ENCODE results near the gene INPP4A.
"Not testable (repeated sequence)": the region's sequence is repeated elsewhere in the genome, so short reads cannot be mapped to it uniquely, and the experiment has no call there.

INPP4A gene

DNA sequence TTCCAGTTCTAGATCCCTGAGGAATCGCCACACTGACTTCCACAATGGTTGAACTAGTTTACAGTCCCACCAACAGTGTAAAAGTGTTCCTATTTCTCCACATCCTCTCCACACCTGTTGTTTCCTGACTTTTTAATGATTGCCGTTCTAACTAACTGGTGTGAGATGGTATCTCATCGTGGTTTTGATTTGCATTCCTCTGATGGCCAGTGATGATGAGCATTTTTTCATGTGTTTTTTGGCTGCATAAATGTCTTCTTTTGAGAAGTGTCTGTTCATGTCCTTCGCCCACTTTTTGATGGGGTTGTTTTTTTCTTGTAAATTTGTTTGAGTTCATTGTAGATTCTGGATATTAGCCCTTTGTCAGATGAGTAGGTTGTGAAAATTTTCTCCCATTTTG is 150.0 kb downstream of the INPP4A start:
- not testable (repeated sequence) for DNase-seq

DNA sequence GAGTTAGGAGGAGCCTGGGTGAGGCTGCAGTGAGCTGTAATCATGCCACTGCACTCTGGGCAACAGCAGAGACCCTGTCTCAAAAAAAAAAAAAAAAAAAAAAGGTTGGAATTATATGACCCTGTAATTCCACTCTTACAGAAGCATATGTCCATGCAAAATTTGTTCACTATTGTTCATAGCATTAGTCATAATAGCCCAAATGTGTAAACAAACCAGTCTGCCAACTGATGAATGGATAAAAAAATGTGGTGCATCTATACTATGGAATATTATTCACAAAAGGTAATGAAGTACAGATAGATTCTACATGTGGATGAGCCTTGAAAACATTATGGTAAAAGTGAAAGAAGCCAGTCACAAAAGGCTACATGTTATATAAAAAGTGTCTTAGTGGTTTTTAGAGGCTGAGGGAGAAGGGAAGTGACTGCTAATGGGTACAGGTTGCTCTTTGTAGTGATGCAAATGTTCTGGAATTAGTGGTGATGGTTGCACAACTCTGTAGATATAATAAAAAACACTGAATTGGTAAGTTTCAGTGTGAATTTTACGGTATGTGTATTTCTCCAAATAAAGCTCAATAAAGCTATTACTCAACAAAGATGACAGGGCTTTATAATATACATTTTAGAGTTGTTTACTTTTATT is 154.2 kb downstream of the INPP4A start:
- no peak for DNase-seq

DNA sequence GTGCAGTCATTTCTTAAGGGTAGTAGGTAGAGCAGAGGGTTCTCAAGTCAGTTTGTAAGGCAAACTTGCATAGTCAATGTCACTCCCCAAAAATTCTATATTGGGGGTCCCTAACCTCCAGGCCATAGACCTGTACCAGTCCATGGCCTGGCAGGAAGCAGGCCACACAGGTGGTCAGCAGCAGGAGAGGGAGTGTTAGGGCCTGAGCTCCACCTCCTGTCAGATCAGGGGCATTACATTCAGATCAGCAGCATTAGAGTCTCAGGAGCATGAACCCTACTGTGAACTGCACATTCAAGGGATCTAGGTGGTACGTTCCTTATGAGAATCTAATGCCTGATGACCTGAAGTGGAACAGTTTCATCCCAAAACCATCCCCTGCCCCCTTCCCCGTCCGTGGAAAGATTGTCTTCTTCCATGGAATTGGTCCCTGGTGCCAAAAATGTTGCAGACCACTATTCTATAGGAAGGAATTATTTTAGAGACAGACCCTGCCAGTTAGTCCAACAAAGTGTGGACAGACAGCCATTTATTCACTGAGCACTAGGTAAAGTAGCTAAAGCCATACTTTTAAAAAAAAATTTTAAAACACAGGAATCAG is 157.0 kb downstream of the INPP4A start:
- peak; percentile 11 for DNase-seq

DNA sequence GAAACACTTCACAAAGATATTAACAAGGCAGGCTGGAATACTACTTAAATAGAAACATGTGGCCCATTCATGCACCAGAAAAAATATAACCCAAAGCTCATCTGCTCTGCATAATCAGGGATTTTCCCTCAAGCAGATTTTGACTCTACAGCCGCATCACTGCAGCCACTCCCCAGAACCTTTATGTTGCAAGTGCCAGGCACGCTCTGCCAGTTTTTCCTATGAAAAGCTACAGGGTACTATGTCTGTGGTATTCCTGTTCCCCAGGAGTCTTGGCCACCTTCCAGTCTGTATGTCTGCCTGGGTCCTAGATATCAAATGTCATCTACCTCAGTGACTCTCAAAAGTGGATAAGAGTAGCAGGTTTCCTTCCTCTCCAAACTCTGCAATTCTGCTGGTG is 159.9 kb downstream of the INPP4A start:
- DNase-seq = no peak

DNA sequence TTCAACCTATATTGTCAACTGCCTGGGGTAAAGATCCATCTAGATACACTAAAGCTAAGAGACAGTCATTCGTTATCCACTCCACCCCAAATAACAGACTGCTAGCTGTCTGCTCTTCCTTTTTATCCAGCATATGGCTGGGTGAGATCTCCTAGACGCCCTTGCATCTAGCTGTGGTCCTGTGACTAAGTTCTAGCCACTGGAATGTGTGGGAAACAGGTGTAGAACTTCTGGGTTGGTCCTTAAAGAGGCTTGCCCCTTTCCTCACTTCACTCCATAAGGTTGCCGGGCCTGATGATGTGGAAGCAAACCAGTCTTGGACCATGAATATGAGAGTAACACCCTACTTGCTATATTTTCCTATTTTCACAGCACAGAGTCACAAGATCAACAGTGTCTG is 160.4 kb downstream of the INPP4A start:
- no peak for DNase-seq

DNA sequence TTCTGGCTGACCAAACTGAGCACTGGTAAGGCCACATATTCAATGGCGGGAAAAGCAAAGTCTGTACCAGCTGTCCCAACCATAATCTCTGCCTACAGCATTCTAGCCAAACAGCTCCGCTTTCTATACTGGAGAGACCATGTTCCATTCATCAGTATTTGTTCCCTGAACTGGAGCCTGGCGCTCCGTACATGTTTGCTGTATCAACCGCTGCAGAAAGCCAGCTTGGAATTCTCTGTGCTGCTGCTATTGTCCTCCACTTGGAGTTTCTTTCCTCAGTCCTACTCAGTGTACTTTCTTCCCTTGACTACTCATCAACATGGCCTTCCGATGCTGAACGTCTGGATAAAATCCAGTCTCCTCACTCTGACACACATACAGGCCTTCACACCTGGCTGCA is 161.8 kb downstream of the INPP4A start:
- no peak for DNase-seq

DNA sequence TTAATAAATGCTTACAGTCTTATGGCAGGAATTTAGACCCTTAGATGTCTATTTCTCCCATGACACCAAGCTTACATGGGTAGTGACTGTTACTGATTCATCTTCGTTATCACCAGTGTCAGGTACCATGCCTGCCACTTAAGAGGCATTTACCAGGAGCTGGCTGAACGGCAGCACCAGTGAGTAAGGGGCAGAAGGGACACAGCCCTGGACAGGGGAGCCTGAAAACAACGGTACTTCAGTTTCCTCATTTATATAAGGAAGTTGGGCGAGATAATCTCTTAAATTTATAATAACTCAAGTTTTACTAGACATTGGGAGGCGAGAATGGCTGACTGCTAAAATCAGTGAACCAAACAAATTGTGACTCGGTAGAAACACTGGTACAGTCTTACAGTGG is 162.4 kb downstream of the INPP4A start:
- no peak for DNase-seq

DNA sequence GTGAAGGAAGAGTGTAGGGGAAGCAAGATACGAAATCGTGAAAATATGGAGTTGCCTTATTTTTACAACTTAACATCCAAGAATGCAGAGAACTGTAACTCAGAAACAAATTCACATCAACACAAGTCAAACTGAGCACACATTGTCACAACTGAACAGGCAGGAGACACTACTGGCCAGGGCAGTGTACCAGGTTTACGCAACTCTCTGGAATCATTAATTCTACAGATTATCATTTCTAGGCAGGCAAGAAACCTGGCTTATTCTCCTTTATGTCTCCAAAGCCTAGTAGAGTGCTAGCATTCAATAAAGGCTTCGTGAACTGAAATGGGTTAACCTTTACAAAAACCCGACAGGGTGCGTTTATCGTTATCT is 163.1 kb downstream of the INPP4A start:
- no peak for DNase-seq

DNA sequence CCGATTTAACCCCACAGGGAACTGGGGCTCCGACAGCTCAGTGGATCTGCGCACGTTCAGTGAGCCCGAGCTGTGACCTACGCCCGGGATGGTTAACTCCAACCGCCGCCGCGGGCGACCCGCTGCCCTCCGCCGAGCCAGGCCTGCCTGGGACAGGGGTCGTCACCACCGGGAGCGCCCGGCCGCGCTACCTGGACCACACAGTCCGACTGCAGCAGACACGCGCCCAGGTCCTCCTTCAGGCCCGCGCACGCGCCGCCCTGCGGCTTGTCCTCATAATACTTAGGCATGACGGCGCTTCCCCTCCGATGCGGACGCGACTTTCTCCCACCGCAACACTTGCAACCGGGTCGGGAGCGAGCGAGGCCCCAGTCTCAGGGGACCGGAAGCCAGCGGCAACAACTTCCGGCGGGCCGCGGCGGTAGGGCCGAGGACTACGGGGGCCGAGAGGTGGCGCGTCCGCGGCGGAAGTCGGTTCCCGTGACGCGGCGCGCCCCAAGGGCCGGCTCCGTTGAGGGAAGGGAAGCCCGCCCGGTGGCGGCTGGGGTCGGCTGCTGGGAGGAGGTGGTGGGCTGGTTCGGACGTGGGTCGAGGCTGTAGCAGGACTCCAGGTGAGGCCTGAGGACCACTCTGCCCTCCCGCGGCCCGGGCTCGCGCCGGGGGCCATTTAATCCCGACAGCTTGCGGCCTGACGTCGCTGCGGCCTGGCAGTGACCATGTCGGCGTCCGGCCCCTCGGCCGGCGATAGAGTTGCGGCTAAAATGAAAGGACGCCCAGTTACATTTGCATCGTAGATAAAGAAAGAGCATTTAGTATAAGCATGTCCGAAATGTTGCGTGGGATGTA is 163.7 kb downstream of the INPP4A start, which contains the start of the genes COA5 and UNC50:
TSS of gene COA5 (minus strand) at position 397 of the 846 bp plus-strand sequence. CDS start at position 290, 107 bp downstream.
TSS of gene UNC50 (plus strand) at position 474 of the 846 bp plus-strand sequence. CDS start 1,171 bp downstream, outside the sequence.
- peak; percentile 95 for DNase-seq

DNA sequence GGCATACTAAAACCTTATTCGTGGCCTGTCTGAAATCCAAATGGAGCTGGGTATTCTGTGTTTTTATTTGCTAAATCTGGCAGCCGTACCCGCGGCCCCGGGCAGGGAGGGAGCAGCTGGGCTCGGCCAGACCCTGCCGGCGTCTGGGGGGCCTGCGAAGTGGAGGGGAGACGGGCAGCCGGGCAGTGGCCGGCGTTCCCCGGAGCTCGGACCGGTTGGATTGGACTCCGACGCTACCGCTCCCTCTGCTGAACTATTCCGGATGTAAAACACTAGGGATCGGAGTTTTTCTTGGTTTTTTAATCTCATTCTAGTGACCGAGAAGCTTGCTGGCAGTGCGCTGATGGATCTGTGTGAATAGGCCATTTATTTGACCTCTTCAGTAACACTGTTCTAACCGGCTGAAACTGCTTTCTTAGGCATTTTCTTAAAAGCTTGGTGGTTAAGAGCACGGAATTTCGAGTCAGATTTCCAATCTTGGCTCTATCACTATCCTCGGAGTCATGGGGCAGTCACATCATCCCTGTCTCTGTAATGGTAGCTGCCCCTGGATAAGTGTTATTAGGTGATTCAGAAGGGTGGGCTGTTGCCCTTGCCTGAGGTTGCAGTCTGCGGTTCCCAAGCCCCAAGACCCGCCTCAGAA is 164.4 kb downstream of the INPP4A start:
- DNase-seq = peak; percentile 31

DNA sequence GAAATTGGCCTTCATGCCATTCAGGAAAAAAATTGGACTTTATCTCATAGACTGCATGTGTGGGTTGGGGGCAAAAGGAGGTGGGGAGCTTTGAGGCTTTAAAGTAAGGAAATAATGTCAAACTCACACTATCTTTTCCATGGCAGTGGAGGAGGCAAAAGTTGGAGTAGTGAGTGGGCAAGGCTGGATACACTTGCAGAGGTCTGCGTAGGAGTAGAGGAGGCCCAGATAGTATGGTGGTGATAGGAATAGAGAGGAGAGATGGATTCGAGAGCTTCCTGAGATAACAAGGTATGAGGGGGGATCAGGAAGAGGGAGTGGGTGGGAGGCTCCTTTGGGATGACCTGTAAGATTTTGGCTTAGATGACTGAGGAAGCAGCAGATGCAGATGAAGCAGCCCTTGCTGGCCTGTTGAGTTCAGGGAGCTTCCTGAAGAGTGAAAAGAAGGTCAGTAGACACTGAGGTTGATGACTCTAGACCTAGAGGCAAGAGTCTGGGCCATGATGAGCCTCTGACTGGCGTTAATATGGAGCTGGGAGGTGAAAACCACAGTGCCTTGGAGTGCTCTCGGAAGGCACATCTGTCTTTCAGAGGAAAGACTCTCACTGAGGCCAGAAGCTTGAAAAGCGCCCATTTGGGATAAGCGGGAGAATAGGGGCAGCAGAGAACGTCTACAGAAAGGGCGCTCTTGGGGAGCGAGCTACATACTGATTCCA is 169.5 kb downstream of the INPP4A start:
- DNase-seq = no peak

DNA sequence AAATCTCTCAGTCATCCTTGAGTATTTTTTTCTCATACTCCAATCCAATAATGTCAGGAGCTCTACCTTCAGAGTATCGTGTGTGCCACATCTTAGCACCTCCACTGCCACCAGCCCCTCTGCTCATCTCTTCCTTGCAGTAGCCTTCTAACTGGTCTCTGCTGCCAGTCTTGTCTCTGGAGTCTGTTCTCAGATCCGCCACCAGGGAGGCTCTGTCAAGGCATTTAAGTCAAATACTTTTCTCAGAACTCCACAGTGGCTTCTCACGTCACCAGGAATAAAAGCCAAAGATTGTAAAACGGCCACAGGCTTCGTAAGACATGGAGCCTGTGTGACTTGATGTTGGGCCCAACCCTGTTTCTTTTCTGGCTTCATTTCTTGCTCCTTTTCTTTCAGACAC is 170.8 kb downstream of the INPP4A start:
- no peak for DNase-seq

DNA sequence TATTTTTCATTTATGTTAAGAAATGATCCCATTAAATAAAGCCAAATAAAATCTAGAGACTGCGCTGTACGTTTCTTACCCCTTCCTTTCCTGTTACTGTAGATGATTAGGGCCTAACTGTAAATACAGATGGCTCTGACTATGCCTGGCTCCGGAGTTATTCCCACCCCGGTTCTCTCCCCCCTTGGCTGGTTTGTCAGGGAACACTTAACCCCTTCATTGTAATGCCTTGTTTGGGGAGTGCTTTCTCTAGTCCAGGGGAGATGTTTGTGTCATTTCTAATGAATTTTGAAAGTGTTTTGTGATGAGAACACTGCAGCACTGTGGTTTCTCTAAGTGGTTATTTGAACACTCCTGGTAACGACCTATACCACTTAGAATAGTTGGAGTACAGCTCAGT is 172.5 kb downstream of the INPP4A start:
- DNase-seq = no peak

DNA sequence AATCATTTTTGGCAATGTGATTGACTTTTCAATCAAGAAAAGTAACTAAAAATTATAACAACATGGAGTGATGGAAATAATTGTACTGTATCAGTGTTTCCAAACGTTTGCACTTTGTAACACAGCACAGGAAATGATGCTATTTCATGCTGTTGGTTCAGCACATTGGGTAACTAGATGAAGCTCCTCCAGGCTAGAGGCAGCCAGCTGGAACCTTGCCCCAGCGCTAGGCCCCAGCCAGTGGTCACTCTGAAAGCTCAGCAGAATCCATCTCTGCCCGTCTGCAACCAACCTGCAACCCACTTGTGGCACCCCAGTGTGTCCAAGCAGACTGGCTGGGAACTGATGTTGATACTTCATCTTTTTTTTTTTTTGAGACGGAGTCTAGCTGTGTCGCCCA is 179.0 kb downstream of the INPP4A start:
- no peak for DNase-seq

DNA sequence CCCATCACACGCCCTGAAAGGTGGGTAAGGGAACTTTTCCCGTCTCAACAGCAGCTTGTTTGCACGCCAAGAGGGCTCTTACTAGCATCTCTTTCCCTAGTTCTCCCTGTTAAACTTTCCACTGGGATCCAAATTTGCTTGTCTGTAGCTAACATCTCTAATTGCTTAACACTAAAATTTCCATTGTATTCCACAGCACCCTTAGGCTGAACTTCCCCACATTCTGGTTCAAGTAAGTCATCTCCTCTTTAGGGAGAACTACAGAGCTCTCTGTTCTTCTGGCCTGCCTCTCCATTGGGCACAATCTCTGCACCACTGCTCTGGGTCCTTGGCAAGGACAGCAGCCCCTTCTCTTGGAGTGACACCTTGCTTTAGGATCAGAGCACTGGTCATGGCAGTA is 187.7 kb downstream of the INPP4A start:
- no peak for DNase-seq

DNA sequence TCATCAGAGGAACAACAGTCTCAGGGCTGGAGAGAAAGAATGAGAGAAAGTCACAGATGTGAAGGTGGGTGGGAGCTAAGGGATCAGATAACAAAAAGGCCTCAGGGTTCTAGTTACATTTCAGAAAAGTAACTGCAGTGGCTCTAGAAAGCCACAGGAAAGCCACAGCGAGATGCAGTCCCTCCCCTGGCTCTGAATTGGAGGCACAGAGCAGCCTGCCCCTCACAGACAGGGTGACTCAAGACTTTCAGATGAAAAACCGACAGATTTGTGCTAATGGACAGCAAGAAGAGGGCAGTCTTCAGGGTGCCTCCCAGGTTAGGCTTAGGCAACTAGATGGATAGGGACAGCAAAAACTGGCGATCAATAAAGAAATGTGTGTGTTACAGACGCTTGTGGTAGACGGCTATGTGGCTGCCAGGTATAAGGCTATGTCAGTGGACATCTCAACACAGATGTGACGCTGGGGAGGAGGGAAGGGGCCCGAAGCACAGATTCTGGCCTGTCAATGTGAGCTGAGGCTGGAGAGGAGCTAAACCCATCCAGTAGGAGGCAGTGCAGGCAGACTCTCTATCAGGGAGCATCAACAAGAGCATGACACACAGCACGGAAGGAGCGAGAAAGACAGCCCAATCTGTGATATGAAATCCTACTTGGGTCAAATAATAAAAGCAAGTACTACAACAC is 189.9 kb downstream of the INPP4A start:
- no peak for DNase-seq

DNA sequence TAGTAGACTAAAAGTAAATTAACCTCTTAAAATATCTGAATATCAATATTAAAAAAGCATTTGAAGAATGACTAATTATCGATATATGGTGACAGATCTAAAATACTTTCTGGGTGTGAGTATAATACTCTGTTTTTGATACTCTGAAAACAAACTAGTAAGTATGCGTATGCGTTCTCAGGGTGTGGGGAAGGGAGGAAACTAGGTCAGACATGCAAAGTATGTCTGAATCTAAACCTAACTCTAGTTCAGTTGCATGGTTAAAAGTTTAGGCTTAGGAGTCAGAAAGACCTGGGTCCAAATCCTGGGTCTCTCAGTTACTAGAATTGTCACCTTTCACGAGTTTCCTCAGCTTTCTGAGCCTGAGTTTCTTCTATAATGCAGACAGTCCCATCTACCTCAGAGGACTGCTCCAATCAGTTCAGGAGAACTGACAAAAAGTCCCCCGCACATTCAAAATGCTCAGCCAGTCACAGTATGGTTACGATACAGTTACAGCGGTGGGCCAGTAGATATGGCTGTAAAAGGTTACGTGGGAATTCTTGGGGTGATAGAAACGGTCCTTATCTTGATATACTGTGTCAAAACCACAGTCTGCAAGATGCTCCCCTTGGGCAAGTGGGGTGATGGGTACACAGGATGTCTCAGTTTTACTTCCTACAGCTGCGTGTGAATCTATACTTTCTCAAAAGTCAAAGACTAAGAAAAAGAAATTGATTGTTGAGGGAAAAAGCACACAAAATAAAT is 192.9 kb downstream of the INPP4A start:
- DNase-seq = no peak

DNA sequence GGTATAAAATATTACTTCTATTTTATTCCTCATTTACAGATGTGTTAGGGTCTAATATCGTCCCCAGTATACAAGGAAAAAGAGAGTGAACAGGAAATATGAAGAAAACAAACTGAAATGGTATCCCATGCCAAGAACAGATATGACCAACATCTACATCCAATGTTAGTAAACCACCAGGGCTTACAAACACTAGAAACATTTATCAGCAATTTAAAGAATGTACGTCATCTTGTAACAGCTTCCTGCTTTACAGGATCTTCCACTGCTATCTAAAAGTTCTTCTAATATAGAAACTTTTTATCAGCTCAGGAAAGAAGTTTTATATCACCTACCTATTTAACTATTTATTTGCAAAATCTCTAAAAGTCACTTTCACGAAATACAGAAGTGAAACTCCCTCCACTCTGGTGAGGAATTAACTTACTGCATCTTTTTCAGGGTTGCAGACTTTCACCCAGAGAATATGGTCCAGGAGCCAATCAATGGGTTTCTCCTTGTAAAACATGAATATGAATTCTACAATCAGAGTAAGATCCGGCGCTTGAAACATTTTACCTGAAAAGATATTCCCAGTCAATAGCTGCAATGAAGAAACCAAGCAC is 198.9 kb downstream of the INPP4A start:
- DNase-seq = no peak
